Skeletal muscle tissue (tissue), 4 donors: Measurements from ENCODE around the gene RAB40B. TPM values are rescaled to one million over a fixed set of nuclear protein-coding genes. Genes with fewer than 3 reads are reported as not detected.

Experiments used
- H3K27ac ChIP-seq: one replicate; pipeline ENCODE4 v1.7.0; 2013; ENCODE audit warnings: mild to moderate bottlenecking, low read depth, low read length, inconsistent platforms
- H3K27me3 ChIP-seq, 3 donors: one replicate each; pipeline ENCODE4 v1.7.0; 2013; ENCODE audit warnings: low read length in 3 of 3; ENCODE audit not compliant: control insufficient read depth in 3 of 3, insufficient read depth in 3 of 3
- H3K36me3 ChIP-seq, 3 donors: one replicate each; pipeline ENCODE4 v1.7.0; 2013; ENCODE audit warnings: low read length in 3 of 3; ENCODE audit not compliant: control insufficient read depth in 3 of 3, insufficient read depth in 3 of 3
- H3K4me1 ChIP-seq, 3 donors: one replicate each; pipeline ENCODE4 v1.7.0; 2013; ENCODE audit warnings: low read length in 3 of 3, mild to moderate bottlenecking in 3 of 3; ENCODE audit not compliant: control insufficient read depth in 3 of 3, insufficient read depth in 3 of 3
- H3K4me3 ChIP-seq, 3 donors: one replicate each; pipeline ENCODE4 v1.7.0; 2013; ENCODE audit warnings: low read length in 3 of 3
- H3K9ac ChIP-seq, 3 donors: one replicate each; pipeline ENCODE4 v1.7.0; 2013; ENCODE audit warnings: low read length in 3 of 3, mild to moderate bottlenecking in 3 of 3, moderate library complexity in 2 of 3, low read depth in 1 of 3
- H3K9me3 ChIP-seq, 3 donors: one replicate each; pipeline ENCODE4 v1.7.0; 2013; ENCODE audit warnings: low read length in 3 of 3; ENCODE audit not compliant: control insufficient read depth in 3 of 3
- total RNA-seq: library from RNA; depleted of rRNA; stranded (reverse); fragments of >200 nt; gene quantifications from one replicate; pipeline ENCODE4 v1.2.3, GENCODE V29; 2014
- donor health status: Osteomylitis.

RAB40B gene
- total RNA-seq, 1 donor from 2014 or later: 12.0 TPM

DNA sequence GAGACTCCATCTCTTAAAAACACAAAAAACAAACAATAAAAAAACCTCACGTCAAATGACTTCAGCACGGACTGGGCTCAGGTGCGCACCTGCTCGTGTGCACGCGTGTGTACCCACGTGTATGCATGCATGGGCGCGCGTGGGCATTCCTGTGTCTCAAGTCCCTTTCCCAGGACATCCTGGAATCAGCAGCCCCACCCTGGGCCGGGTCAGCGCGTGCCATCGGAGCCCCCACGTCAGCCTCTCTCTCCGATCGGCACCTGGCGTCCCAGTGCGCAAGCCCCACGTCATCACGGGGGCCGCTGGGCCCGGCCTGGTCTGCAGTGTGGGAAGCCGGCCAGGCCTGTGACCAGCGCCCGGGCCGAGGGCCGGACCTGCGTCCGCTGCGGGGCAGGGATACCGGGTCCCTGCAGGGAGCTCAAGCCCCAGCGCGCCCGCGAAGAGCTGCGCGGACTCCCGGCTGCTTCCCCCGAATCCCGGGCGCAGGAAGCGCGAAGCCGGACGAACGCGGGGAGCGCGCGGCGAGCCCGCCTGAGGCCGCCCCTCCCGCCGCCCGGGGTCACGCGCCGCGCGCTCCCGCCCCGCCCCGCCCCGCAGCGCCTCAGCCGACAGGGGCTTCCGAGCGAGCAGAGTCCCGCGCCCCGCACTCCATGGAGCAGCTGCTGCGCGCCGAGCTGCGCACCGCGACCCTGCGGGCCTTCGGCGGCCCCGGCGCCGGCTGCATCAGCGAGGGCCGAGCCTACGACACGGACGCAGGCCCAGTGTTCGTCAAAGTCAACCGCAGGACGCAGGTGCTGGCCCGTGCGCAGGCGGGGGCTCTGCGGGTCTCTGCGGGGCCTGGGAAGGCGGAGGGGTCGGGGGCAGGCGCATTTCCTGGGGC is 36.7 kb upstream of the RAB40B start, which contains the start of gene FN3K:
FN3K (plus strand) TSS at position 629 of the 880 bp plus-strand sequence; CDS start at position 651, 22 bp downstream.
- no peaks in the 10 kb centered on the region for H3K9me3 ChIP-seq

DNA sequence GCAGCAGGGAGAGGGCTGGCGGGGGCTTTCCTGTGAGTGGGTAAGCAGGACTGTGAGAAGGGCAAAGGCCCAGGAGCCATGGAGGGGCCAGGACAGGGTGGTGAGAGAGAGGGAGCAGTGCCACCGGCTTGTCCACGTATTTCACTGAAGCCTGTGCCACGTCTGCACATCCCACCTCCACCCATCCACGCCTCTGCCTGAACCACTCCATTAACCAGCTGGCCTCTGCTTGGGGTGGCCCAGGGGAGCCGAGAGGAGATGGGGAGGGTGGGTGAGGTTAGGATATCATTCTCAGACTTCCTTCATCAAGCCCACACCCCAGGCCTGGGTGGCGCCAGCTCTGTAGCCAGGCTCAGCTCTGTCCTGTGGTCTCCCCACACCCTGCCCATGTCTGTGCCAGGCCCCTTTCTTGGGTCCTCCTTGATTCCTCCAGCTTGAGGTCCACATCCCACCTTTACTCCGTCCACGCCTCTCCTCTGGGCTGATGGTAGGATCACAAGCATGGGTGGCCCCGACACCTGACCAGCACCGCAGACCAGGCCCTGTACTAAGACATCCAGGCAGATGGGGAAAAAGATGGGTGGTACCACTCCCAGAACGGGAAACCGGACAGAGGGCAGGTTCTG is 33.7 kb upstream of the RAB40B start:
- Histone ChIP-seq H3K4me3 (no peak overlapping the region), H3K4me1 (peaks cover 8 to 18% (median 16%) of the 10 kb centered on the region in 3 donors), H3K9me3 (no peaks in the 10 kb centered on the region), H3K36me3 (peaks cover 4 to 22% (median 10%) of the 10 kb centered on the region in 3 donors), H3K27ac (no peak overlapping the region), H3K9ac (no peak overlapping the region), H3K27me3 (no peaks in the 10 kb centered on the region)

More for the DNA sequence above, 36.7 kb upstream of the RAB40B start, which contains the start of gene FN3K:
- Histone ChIP-seq H3K27ac (peak within 1 kb of the TSS; percentile 57), H3K9ac (peak within 1 kb of the TSS; percentile 83 to 93 (median 85)), H3K4me1 (peaks cover 8 to 29% (median 25%) of the 10 kb centered on the region in 3 donors), H3K4me3 (peak within 1 kb of the TSS; percentile 75 to 83 (median 75)), H3K27me3 (no peaks in the 10 kb centered on the region), H3K36me3 (peaks cover 6 to 18% (median 13%) of the 10 kb centered on the region in 3 donors)

DNA sequence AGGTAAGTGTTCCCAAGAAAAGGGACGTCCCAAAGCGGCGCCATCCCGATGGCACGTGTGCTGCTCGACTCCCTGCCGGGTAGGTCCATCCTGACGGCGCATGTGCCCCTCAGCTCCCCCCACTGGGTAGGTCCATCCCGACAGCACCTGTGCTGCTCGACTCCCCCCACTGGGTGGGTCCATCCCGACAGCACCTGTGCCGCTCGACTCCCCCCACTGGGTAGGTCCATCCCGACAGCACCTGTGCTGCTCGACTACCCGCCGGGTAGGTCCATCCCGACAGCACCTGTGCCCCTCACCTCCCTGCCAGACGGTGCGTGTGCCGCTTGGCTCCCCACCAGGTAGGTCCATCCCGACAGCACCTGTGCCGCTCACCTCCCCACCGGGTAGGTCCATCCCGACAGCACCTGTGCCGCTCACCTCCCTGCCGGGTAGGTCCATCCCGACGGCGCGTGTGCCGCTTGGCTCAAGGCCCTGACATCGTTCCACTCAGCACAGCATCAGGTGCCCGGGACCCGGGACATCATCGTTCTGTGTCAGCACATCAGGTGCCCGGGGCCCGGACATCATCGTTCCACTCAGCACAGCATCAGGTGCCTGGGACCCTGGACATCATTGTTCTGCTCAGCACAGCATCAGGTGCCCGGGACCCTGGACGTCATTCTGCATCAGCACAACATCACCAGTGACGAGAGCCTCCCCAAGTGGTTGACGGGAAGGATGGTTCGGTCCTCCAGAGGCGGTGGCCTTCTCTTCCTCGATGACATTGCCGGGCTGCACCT is 31.2 kb upstream of the RAB40B start:
- no peak overlapping the region for H3K4me3 ChIP-seq
- H3K27ac ChIP-seq: no peak overlapping the region
- H3K27me3 ChIP-seq: no peaks in the 10 kb centered on the region
- H3K4me1 ChIP-seq: peaks cover 0 to under 1% (median 0%) of the 10 kb centered on the region in 3 donors
- no peak overlapping the region for H3K9ac ChIP-seq
- H3K9me3 ChIP-seq: no peaks in the 10 kb centered on the region
- peaks cover 17 to 33% (median 23%) of the 10 kb centered on the region in 3 donors for H3K36me3 ChIP-seq

DNA sequence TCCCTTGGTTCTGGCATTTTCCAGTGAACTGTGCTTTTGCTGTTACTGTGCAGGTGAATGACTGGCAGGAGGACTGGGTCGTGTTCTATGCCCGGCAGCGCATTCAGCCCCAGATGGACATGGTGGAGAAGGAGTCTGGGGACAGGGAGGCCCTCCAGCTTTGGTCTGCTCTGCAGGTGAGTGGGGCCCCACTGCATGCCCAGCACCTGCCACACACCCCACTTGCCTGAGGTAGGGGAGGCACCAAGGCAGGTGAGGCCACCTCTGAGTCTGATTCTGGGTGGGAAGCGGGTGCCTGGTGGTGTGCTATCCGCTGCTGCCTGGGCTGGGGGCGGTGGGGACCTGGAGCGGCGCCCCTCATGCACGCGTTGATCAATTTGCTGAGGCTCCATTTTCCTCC is 27.9 kb upstream of the RAB40B start:
- Histone ChIP-seq H3K4me1 (no peaks in the 10 kb centered on the region), H3K27ac (no peak overlapping the region), H3K4me3 (no peak overlapping the region), H3K9ac (no peak overlapping the region), H3K36me3 (peaks cover 31 to 42% (median 32%) of the 10 kb centered on the region in 3 donors), H3K27me3 (no peaks in the 10 kb centered on the region), H3K9me3 (no peaks in the 10 kb centered on the region)

DNA sequence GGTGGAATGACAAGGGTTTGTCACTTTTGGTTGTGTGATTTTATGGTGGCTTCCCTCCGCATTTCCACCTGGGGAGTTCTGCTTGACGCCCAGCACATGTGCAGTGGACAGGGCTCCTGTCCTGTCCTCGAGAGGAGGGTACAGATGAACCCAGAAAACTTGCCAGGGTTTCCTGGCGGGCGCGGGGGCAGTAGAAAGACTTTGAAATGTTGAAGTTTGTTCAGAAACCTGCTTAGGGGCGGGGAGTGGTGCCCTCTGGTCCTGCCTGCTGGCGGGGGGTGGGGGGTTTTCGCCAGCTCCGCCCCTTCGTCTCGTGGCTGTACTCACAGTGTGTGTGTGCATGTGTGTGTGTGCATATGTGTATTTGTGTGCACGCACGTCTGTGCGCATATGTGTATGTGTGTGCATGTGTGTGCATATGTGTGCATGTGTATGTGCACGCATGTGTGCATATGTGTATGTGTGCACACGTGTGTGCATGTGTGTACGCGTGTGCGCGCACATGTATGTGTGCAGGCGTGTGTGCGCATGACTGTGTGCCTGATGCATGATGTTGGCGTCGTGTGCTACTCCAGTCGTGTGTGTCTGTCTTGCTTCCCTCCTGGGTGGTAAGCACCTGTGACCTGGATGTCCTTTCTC is 24.8 kb upstream of the RAB40B start:
- Histone ChIP-seq H3K27ac (no peak overlapping the region), H3K36me3 (peaks cover 38 to 52% (median 49%) of the 10 kb centered on the region in 3 donors), H3K9me3 (no peaks in the 10 kb centered on the region), H3K4me3 (no peak overlapping the region), H3K9ac (no peak overlapping the region), H3K4me1 (peaks cover 0 to 2% (median 1%) of the 10 kb centered on the region in 3 donors), H3K27me3 (no peaks in the 10 kb centered on the region)

DNA sequence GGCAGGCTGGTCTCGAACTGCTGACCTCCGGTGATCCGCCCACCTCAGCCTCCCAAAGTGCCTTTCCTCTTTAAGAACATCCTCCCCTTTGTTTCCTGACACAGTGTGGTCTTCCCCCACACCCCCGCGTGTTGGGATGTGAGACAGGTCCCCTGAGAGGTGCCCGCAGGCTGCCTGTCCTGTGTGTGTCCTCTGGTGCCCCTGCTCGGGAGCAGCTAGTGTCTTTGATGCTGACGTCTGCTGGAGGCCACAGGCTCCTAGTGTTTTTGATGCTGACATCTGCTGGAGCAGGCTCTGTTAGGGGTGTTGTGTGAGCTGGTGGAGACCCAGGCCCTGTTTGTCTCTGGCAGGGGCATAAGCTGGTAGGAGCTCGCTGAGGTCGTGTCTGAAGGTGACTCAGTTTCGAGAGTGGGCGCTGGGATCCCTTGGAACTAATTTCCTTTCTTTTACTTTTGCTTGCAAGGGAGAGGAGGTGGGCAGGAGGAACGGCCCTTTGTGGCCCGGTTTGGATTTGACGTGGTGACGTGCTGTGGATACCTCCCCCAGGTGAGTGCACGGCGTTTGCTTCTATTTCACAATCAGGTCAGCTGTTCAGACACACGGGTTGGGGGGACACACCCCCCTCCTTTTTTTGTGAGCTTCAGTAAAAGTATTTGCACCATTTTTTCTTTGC is 24.0 kb upstream of the RAB40B start:
- H3K27ac ChIP-seq: no peak overlapping the region
- no peaks in the 10 kb centered on the region for H3K27me3 ChIP-seq
- peaks cover 38 to 50% (median 45%) of the 10 kb centered on the region in 3 donors for H3K36me3 ChIP-seq
- no peak overlapping the region for H3K9ac ChIP-seq
- H3K4me1 ChIP-seq: peaks cover 8 to 10% (median 10%) of the 10 kb centered on the region in 3 donors
- H3K9me3 ChIP-seq: no peaks in the 10 kb centered on the region
- H3K4me3 ChIP-seq: no peak overlapping the region

DNA sequence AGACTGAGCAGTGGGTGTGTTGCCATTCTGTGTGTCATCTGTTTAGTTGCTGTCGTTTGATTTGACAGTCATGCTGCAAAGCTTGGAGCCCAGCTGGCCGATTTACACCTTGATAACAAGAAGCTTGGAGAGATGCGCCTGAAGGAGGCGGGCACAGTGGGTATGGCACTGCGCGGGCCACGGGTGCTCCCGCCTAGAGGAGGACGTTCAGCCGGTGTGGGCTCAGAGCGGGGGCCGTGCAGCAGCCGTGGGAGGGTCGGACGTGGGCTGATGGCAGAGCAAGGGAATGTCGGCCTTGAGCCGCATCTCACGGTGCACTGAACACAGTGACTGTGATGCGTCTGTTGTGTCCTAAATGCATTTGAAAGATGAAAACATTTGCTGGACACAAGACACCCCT is 21.7 kb upstream of the RAB40B start:
- no peak overlapping the region for H3K9ac ChIP-seq
- no peak overlapping the region for H3K4me3 ChIP-seq
- H3K27ac ChIP-seq: no peak overlapping the region
- no peaks in the 10 kb centered on the region for H3K27me3 ChIP-seq
- H3K9me3 ChIP-seq: no peaks in the 10 kb centered on the region
- peaks cover 24 to 35% (median 31%) of the 10 kb centered on the region in 3 donors for H3K36me3 ChIP-seq
- H3K4me1 ChIP-seq: peaks cover 19 to 23% (median 19%) of the 10 kb centered on the region in 3 donors

DNA sequence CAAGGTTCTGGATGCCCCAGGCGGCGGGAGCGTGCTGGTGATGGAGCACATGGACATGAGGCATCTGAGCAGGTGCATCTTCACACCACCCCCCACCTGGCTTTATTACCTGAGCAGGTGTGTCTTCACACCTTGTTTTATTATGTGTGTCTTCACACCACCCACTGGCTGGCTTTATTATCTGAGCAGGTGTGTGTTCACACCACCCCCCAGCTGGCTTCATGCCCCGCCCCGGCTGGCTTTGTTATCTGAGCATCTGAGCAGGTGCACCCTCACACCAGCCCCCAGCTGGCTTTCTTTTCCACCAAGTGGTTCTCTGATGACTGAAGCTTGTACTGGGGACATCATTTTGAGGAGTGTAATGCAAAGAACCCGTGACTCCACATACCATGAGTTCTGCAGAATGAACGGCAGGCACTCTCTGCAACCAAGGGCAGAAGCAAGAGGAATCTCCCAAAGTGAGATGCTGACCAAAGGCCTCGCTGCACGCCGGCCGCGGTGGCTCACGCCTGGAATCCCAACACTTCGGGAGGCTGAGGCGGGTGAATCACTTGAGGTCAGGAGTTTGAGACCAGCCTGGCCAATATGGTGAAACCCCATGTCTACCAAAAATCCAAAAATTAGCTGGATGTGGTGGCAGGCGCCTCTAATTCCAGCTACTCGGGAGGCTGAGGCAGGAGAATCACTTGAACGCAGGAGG is 20.6 kb upstream of the RAB40B start:
- no peaks in the 10 kb centered on the region for H3K27me3 ChIP-seq
- H3K4me1 ChIP-seq: peaks cover 19 to 23% (median 19%) of the 10 kb centered on the region in 3 donors
- peaks cover 24 to 35% (median 31%) of the 10 kb centered on the region in 3 donors for H3K36me3 ChIP-seq
- H3K27ac ChIP-seq: no peak overlapping the region
- no peaks in the 10 kb centered on the region for H3K9me3 ChIP-seq
- H3K9ac ChIP-seq: no peak overlapping the region
- H3K4me3 ChIP-seq: no peak overlapping the region
